ENCODE results near the gene LCE1C.

DNA sequence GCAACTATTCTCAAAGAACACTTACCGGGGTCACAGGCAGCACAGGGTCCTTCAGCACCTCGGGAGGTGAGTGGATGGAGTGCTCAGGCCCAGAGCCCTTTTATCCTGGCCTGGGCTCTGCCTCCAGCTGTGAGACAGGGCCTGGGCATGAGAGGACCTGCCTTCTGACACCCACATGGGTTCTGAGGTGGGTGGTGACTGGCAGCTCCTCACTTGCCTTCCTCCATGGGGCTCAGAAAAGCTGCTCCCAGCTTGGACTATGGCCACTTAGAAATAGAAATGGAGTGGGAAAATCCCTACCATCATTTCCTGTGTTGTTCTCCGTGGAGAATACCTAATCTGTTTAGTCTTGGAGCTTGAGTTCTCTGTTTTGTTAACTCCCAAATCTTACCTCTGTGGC is at the start of gene LCE1C:
- TF ChIP-seq EZH2 (IDR thresholded peaks at IDR 0.05; ENCODE audit: borderline replicate concordance, low read depth, low read length, severe bottlenecking) (no peak), MYC (IDR thresholded peaks at IDR 0.05; ENCODE audit: low read depth, low read length) (no peak), POLR2AphosphoS5 (IDR thresholded peaks at IDR 0.05; ENCODE audit: insufficient read depth, low read depth, low read length) (no peak)
- TF ChIP-seq, protein P1, sequence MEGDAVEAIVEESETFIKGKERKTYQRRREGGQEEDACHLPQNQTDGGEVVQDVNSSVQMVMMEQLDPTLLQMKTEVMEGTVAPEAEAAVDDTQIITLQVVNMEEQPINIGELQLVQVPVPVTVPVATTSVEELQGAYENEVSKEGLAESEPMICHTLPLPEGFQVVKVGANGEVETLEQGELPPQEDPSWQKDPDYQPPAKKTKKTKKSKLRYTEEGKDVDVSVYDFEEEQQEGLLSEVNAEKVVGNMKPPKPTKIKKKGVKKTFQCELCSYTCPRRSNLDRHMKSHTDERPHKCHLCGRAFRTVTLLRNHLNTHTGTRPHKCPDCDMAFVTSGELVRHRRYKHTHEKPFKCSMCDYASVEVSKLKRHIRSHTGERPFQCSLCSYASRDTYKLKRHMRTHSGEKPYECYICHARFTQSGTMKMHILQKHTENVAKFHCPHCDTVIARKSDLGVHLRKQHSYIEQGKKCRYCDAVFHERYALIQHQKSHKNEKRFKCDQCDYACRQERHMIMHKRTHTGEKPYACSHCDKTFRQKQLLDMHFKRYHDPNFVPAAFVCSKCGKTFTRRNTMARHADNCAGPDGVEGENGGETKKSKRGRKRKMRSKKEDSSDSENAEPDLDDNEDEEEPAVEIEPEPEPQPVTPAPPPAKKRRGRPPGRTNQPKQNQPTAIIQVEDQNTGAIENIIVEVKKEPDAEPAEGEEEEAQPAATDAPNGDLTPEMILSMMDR (IDR thresholded peaks at IDR 0.05; ENCODE audit: extremely low read depth in 1 of 2, insufficient read depth in 1 of 2, low read depth in 1 of 2, low read length in 2 of 2) = no peak
- TF ChIP-seq, protein P2, sequence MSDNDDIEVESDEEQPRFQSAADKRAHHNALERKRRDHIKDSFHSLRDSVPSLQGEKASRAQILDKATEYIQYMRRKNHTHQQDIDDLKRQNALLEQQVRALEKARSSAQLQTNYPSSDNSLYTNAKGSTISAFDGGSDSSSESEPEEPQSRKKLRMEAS (IDR thresholded peaks at IDR 0.05; ENCODE audit: insufficient read depth, insufficient read length) = no peak

Data from endothelial cell of umbilical vein (primary cell).